IPS-15b (cell line): ENCODE data around the gene TRPM2.
A peak's percentile ranks its signal among the peaks of the same experiment; 100 is the strongest.

Experiments used
- H3K27me3 ChIP-seq: one replicate; pipeline ENCODE4 v1.6.1; 2013; ENCODE audit warnings: low read length; ENCODE audit not compliant: control insufficient read depth, insufficient read depth
- H3K36me3 ChIP-seq: one replicate; pipeline ENCODE4 v1.6.1; 2013; ENCODE audit warnings: low read length; ENCODE audit not compliant: control insufficient read depth, insufficient read depth
- H3K4me1 ChIP-seq: one replicate; pipeline ENCODE4 v1.6.1; 2013; ENCODE audit warnings: mild to moderate bottlenecking, low read length; ENCODE audit not compliant: control insufficient read depth, insufficient read depth
- H3K4me3 ChIP-seq: one replicate; pipeline ENCODE4 v1.5.1; 2013; ENCODE audit warnings: low read depth, low read length
- H3K9ac ChIP-seq: one replicate; pipeline ENCODE4 v1.6.1; 2013; ENCODE audit warnings: low read depth, mild to moderate bottlenecking, low read length
- H3K9me3 ChIP-seq: one replicate; pipeline ENCODE4 v1.6.1; 2013; ENCODE audit warnings: mild to moderate bottlenecking, low read length; ENCODE audit not compliant: control insufficient read depth, insufficient read depth

TRPM2 gene

GRCh38 chr21:44448651-44449131 is 95.3 kb downstream of the TRPM2 start:
- no peaks in the 10 kb centered on the region for H3K27me3 ChIP-seq
- no peaks in the 10 kb centered on the region for H3K4me1 ChIP-seq
- no peak overlapping the region for H3K9ac ChIP-seq
- H3K9me3 ChIP-seq = no peaks in the 10 kb centered on the region
- H3K4me3 ChIP-seq = no peak overlapping the region
- no peaks in the 10 kb centered on the region for H3K36me3 ChIP-seq

GRCh38 chr21:44449473-44450363 is 96.3 kb downstream of the TRPM2 start:
- no peaks in the 10 kb centered on the region for H3K9me3 ChIP-seq
- H3K4me1 ChIP-seq = no peaks in the 10 kb centered on the region
- H3K9ac ChIP-seq = no peak overlapping the region
- no peak overlapping the region for H3K4me3 ChIP-seq
- no peaks in the 10 kb centered on the region for H3K36me3 ChIP-seq
- peaks cover 3% of the 10 kb centered on the region for H3K27me3 ChIP-seq

GRCh38 chr21:44450402-44450801 is 97.0 kb downstream of the TRPM2 start:
- Histone ChIP-seq H3K9ac (no peak overlapping the region), H3K4me1 (no peaks in the 10 kb centered on the region), H3K4me3 (no peak overlapping the region), H3K9me3 (no peaks in the 10 kb centered on the region), H3K27me3 (peaks cover 3% of the 10 kb centered on the region), H3K36me3 (no peaks in the 10 kb centered on the region)

- H3K27me3 ChIP-seq = peaks cover 3% of the 10 kb centered on the region
- no peak overlapping the region for H3K4me3 ChIP-seq
- no peaks in the 10 kb centered on the region for H3K9me3 ChIP-seq
- no peak overlapping the region for H3K9ac ChIP-seq
- H3K36me3 ChIP-seq = no peaks in the 10 kb centered on the region
- no peaks in the 10 kb centered on the region for H3K4me1 ChIP-seq
Measured at GRCh38 chr21:44450999-44451398, 97.6 kb downstream of the TRPM2 start.

GRCh38 chr21:44453120-44453519 is 99.7 kb downstream of the TRPM2 start:
- no peaks in the 10 kb centered on the region for H3K9me3 ChIP-seq
- H3K9ac ChIP-seq = no peak overlapping the region
- no peaks in the 10 kb centered on the region for H3K4me1 ChIP-seq
- peaks cover 3% of the 10 kb centered on the region for H3K27me3 ChIP-seq
- H3K36me3 ChIP-seq = peaks cover 5% of the 10 kb centered on the region
- no peak overlapping the region for H3K4me3 ChIP-seq

GRCh38 chr21:44454058-44454457 is 100.6 kb downstream of the TRPM2 start:
- no peaks in the 10 kb centered on the region for H3K4me1 ChIP-seq
- no peak overlapping the region for H3K4me3 ChIP-seq
- H3K9me3 ChIP-seq = no peaks in the 10 kb centered on the region
- no peak overlapping the region for H3K9ac ChIP-seq
- peaks cover 3% of the 10 kb centered on the region for H3K27me3 ChIP-seq
- peaks cover 5% of the 10 kb centered on the region for H3K36me3 ChIP-seq

GRCh38 chr21:44454747-44455523 is 101.5 kb downstream of the TRPM2 start, which contains the start of gene LRRC3:
Gene LRRC3 (plus strand): TSS chr21:44455510. CDS start chr21:44456645, 1,135 bp downstream.
- Histone ChIP-seq H3K4me1 (no peaks in the 10 kb centered on the region), H3K4me3 (peak within 1 kb of the TSS; percentile 77), H3K36me3 (peaks cover 5% of the 10 kb centered on the region)

GRCh38 chr21:44455524-44456213 is 102.2 kb downstream of the TRPM2 start:
- Histone ChIP-seq H3K4me3 (peak overlapping the region; percentile 37), H3K9ac (no peak overlapping the region), H3K36me3 (peaks cover 5% of the 10 kb centered on the region), H3K27me3 (peaks cover 3% of the 10 kb centered on the region), H3K4me1 (no peaks in the 10 kb centered on the region), H3K9me3 (no peaks in the 10 kb centered on the region)

More at GRCh38 chr21:44454747-44455523, 101.5 kb downstream of the TRPM2 start, which contains the start of gene LRRC3:
- Histone ChIP-seq H3K9me3 (no peaks in the 10 kb centered on the region), H3K27me3 (peaks cover 3% of the 10 kb centered on the region), H3K9ac (no peak within 1 kb of the TSS)

GRCh38 chr21:44456214-44456914 is 102.9 kb downstream of the TRPM2 start:
- H3K9me3 ChIP-seq = no peaks in the 10 kb centered on the region
- no peaks in the 10 kb centered on the region for H3K4me1 ChIP-seq
- peaks cover 5% of the 10 kb centered on the region for H3K36me3 ChIP-seq
- H3K4me3 ChIP-seq = peak overlapping the region; percentile 37
- no peak overlapping the region for H3K9ac ChIP-seq
- peaks cover 3% of the 10 kb centered on the region for H3K27me3 ChIP-seq

- peaks cover 5% of the 10 kb centered on the region for H3K36me3 ChIP-seq
- peaks cover 3% of the 10 kb centered on the region for H3K27me3 ChIP-seq
- no peaks in the 10 kb centered on the region for H3K9me3 ChIP-seq
- no peak overlapping the region for H3K4me3 ChIP-seq
- H3K4me1 ChIP-seq = no peaks in the 10 kb centered on the region
- no peak overlapping the region for H3K9ac ChIP-seq
Measured at GRCh38 chr21:44456915-44457736, 103.7 kb downstream of the TRPM2 start.
